Spleen (tissue), 7 donors: ENCODE results near the gene ARHGAP21.

ENCODE experiments used
- POLR2A ChIP-seq, 3 donors: fragments of 450-650 bp; IDR thresholded peaks; one replicate each; pipeline ENCODE4 v1.5.1; 2017; ENCODE audit warnings: antibody characterized with exemption in 3 of 3, mild to moderate bottlenecking in 1 of 3
- POLR2AphosphoS5 ChIP-seq, 3 donors: sonication (generic); formaldehyde crosslinking; IDR thresholded peaks; one replicate each; pipeline ENCODE4 v1.5.1; 2017; ENCODE audit warnings: antibody characterized with exemption in 3 of 3
- TF ChIP-seq, protein P1 (sequence below), 11 experiments: fragments of 200-600 bp in 7 of 11; fragments of 450-650 bp in 4 of 11; sonication (generic) in 4 of 11; IDR thresholded peaks in 8 of 11; conservative IDR thresholded peaks in 3 of 11; 1 replicate in 7 of 11; 2 replicates in 4 of 11; pipeline versions ENCODE4 v1.4.0 to v1.8.0; 2016 to 2021; ENCODE audit warnings: antibody characterized with exemption in 11 of 11, inconsistent platforms in 4 of 11, mild to moderate bottlenecking in 1 of 11
- donor health status: DM: no; HTN: no; CAD: no; lungs with moderate emphysema.
- donor health status: DM: no; HTN: no; CAD: no.
- donor health status: DM: no; HTN: no; CAD: no.

DNA sequence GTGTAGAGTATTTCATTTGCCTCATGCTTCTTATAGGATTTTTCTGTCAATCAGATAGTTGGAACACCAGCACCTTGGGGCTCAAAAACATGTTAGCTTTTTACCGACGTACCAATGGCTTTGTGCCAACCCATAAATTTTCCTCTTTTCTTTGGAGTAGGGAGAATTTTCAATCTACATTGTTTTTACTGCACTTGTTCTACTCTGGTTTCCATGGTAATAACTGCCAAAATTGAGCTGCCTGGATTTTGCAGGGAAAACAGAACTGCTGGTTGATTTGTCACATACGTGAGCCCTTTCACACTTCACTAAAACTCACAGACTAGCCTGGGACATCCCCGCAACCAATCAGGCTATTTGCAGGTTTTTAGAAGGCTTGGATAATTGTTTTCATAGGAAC, 189.7 kb downstream of the ARHGAP21 start:
- no peak for TF ChIP-seq POLR2A (IDR thresholded peaks at IDR 0.05)
- TF ChIP-seq, protein P1, sequence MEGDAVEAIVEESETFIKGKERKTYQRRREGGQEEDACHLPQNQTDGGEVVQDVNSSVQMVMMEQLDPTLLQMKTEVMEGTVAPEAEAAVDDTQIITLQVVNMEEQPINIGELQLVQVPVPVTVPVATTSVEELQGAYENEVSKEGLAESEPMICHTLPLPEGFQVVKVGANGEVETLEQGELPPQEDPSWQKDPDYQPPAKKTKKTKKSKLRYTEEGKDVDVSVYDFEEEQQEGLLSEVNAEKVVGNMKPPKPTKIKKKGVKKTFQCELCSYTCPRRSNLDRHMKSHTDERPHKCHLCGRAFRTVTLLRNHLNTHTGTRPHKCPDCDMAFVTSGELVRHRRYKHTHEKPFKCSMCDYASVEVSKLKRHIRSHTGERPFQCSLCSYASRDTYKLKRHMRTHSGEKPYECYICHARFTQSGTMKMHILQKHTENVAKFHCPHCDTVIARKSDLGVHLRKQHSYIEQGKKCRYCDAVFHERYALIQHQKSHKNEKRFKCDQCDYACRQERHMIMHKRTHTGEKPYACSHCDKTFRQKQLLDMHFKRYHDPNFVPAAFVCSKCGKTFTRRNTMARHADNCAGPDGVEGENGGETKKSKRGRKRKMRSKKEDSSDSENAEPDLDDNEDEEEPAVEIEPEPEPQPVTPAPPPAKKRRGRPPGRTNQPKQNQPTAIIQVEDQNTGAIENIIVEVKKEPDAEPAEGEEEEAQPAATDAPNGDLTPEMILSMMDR (IDR thresholded peaks at IDR 0.05 in 8 of 11, conservative IDR thresholded peaks at IDR 0.05 in 3 of 11) = no peak
- no peak for TF ChIP-seq POLR2AphosphoS5 (IDR thresholded peaks at IDR 0.05)
